ENCODE data around the gene EXOC3L1. TPM values are rescaled to one million over a fixed set of nuclear protein-coding genes. Genes with fewer than 3 reads are reported as not detected.

The EXOC3L1 gene
- total RNA-seq, 1 experiment from 2014 or later, result 0.30 TPM

DNA sequence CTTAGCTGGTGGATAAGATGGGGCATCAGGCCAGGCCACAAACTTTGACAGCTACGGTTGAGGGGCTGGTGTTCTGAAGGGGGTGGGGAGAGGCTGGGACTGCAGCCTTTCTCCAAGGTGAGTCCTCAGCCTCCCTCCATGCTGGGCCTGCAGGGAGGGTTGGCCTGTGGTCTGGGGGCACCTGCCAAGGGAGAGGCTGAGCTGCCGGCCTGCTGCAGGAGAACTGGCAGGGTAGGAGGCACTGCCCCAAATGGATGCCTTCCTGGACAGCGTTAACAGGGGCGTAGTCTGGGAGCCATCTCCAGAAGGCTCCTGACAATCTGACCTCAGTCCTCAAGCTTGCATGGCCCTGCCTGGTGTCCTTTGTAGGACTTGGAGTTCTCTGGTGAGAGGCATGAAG lies 14.1 kb upstream of the EXOC3L1 start (continued):
- TF ChIP-seq JUND (IDR thresholded peaks at IDR 0.05) (no peak), POLR2A (IDR thresholded peaks at IDR 0.05; ENCODE audit: borderline replicate concordance, extremely low read depth, insufficient read depth, insufficient read length) (no peak)

DNA sequence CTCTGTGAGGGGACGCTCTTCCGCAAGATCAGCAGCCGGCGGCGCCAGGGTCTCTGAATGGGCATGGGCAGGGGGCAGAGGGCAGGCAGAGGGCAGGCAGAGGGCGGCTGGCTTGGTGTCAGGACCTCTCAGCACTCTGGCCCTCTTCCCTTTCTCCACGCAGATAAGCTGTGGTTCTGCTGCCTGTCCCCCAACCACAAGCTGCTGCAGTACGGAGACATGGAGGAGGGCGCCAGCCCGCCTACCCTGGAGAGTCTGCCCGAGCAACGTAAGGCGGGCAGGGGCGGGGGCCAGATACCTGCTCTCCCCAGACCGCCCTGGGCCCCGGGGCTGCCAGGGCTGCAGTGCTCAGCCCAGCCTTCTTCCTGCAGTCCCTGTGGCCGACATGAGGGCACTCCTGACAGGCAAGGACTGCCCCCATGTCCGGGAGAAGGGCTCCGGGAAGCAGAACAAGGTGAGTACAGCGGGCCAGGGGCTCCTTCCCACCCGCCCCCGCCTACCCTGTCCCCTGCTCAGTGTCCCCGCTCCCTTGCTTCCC lies 13.1 kb upstream of the EXOC3L1 start:
- Histone ChIP-seq H3K36me3 (ENCODE audit: control insufficient read depth in 1 of 2, insufficient read depth in 2 of 2, low read length in 2 of 2) (peaks cover 11 to 17% of the 10 kb centered on the region in 2 experiments; a peak in 3 of 4 replicates), H4K20me1 (ENCODE audit: insufficient read depth) (no peaks in the 10 kb centered on the region; the same call in 1 of the 2 replicates), H3K4me3 (replicated peaks in 1 of 2; ENCODE audit: low read depth in 1 of 2, low read length in 2 of 2) (no peak overlapping the region), H3K9me3 (ENCODE audit: control insufficient read depth in 1 of 2, insufficient read depth in 1 of 2, low read depth in 1 of 2, low read length in 2 of 2) (no peaks in the 10 kb centered on the region), H3K9me2 (ENCODE audit: insufficient read depth) (no peaks in the 10 kb centered on the region), H3K27ac (ENCODE audit: low read depth, low read length) (no peak overlapping the region), H3K27me3 (ENCODE audit: insufficient read depth, low read length) (no peaks in the 10 kb centered on the region), H3K79me2 (ENCODE audit: insufficient read depth, low read length) (peaks cover 8% of the 10 kb centered on the region; the same call in 1 of the 2 replicates), H3K4me2 (ENCODE audit: low read length) (no peak overlapping the region), H3K4me1 (ENCODE audit: control insufficient read depth in 1 of 2, insufficient read depth in 2 of 2, low read length in 2 of 2) (peaks cover 19 to 43% of the 10 kb centered on the region in 2 experiments), H3K9ac (ENCODE audit: low read length) (no peak overlapping the region), H2AFZ (ENCODE audit: low read depth, low read length, poor library complexity, severe bottlenecking) (no peak overlapping the region)
- intact Hi-C loops (cut with micrococcal nuclease), result no loop called here
- BruUV-seq (replicated peaks), result no TSS peak
- no peak for TF ChIP-seq YY1 (IDR thresholded peaks at IDR 0.05; ENCODE audit: extremely low read depth, insufficient replicate concordance, low read depth, low read length)
- TF ChIP-seq EZH2 (IDR thresholded peaks at IDR 0.05), result no peak
- TF ChIP-seq, protein P1, sequence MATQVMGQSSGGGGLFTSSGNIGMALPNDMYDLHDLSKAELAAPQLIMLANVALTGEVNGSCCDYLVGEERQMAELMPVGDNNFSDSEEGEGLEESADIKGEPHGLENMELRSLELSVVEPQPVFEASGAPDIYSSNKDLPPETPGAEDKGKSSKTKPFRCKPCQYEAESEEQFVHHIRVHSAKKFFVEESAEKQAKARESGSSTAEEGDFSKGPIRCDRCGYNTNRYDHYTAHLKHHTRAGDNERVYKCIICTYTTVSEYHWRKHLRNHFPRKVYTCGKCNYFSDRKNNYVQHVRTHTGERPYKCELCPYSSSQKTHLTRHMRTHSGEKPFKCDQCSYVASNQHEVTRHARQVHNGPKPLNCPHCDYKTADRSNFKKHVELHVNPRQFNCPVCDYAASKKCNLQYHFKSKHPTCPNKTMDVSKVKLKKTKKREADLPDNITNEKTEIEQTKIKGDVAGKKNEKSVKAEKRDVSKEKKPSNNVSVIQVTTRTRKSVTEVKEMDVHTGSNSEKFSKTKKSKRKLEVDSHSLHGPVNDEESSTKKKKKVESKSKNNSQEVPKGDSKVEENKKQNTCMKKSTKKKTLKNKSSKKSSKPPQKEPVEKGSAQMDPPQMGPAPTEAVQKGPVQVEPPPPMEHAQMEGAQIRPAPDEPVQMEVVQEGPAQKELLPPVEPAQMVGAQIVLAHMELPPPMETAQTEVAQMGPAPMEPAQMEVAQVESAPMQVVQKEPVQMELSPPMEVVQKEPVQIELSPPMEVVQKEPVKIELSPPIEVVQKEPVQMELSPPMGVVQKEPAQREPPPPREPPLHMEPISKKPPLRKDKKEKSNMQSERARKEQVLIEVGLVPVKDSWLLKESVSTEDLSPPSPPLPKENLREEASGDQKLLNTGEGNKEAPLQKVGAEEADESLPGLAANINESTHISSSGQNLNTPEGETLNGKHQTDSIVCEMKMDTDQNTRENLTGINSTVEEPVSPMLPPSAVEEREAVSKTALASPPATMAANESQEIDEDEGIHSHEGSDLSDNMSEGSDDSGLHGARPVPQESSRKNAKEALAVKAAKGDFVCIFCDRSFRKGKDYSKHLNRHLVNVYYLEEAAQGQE (IDR thresholded peaks at IDR 0.05; ENCODE audit: low read depth), result no peak
- TF ChIP-seq SRF (IDR thresholded peaks at IDR 0.05; ENCODE audit: low read depth), result no peak
- TF ChIP-seq ZFX (IDR thresholded peaks at IDR 0.05), result no peak
- no peak for TF ChIP-seq POLR2A (IDR thresholded peaks at IDR 0.05; ENCODE audit: borderline replicate concordance, extremely low read depth, insufficient read depth, insufficient read length)
- TF ChIP-seq, protein P2, sequence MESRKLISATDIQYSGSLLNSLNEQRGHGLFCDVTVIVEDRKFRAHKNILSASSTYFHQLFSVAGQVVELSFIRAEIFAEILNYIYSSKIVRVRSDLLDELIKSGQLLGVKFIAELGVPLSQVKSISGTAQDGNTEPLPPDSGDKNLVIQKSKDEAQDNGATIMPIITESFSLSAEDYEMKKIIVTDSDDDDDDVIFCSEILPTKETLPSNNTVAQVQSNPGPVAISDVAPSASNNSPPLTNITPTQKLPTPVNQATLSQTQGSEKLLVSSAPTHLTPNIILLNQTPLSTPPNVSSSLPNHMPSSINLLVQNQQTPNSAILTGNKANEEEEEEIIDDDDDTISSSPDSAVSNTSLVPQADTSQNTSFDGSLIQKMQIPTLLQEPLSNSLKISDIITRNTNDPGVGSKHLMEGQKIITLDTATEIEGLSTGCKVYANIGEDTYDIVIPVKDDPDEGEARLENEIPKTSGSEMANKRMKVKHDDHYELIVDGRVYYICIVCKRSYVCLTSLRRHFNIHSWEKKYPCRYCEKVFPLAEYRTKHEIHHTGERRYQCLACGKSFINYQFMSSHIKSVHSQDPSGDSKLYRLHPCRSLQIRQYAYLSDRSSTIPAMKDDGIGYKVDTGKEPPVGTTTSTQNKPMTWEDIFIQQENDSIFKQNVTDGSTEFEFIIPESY (IDR thresholded peaks at IDR 0.05; ENCODE audit: extremely low read depth, insufficient replicate concordance, low read length), result no peak
- no peak for TF ChIP-seq CEBPB (IDR thresholded peaks at IDR 0.05; ENCODE audit: low read depth)
- DNase-seq (ENCODE audit: low read depth, low spot score), result no peak
- ChIA-PET CTCF (no interaction called here), POLR2A (no interaction called here), RAD21 (ENCODE audit: low non-redundant PET in 1 of 2, low total read pairs in 2 of 2, uncharacterized antibody in 2 of 2, unreplicated experiment in 2 of 2) (no interaction called here)
- ATAC-seq, result no peak

Measured in HCT116 (cell line).